ENCODE measurements around the gene PROCA1. TPM values are rescaled to one million over a fixed set of nuclear protein-coding genes. Genes with fewer than 3 reads are reported as not detected.
"Not testable (repeated sequence)": the region's sequence is repeated elsewhere in the genome, so short reads cannot be mapped to it uniquely, and the experiment has no call there.

Gene PROCA1
- polyA plus RNA-seq, 3 donors = 0.31 to 8.9 (median 0.78) TPM

DNA sequence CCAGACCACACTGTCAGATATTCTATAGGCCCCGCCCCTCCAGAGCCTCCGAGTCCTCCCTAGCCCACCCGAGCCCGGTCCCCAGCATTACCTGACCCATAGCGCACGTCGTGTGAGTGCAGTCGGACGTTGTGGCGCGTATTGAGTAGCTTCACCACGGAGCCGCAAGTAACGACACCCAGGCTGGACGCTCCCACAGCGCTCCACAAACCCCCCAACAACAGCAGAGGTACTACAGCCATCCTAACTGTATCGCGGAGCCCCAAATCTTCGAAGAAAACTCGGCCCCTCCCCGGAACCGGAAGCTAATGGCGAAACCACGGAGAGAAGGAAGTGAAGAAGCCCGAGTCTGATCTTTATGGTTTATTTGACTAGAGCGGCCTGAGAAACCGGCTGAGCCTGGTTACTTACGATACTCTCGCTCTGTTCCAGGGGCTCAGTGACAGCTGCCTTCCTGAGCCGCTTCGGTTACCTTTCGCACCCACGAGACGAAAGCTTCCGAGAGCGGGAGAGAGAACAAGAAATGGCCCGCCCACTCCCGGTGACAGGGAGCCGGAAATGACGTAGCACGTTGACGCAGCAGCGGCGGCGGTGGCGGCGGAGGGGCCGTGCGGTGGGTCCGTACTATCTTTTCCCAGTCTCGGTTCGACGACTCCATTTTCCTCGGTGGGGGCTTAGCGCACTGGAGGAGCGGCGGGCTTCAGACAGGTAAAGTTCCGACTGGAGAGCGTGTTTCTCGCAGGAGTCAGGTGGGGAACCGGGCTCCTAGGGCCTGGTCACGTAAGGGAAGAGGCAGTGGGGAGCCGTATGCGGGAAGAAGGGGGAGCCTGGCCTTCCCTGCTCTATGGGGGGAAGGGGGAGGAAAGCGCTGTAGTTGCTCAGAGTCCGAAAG is 49.8 kb downstream of the PROCA1 start, which contains the start of the genes SDF2 and SUPT6H:
Gene SDF2, minus strand, starts transcription at position 272 of the 892 bp plus-strand sequence. Its CDS starts 30 bp downstream, at position 242.
Gene SUPT6H, plus strand, starts transcription at position 571 of the 892 bp plus-strand sequence. CDS start 11,197 bp downstream, outside the sequence.
- H3K27ac Mint-ChIP-seq = peak within 1 kb of the TSS; percentile 99 to 100 (median 100)
- H3K4me1 Mint-ChIP-seq = peaks cover 35% of the 10 kb centered on the region
- 0% methylated on average over 60 of the region's 66 CpGs for WGBS (ENCODE audit: insufficient coverage)
- no peaks in the 10 kb centered on the region for H3K27me3 ChIP-seq (ENCODE audit: control insufficient read depth in 2 of 2, insufficient read depth in 2 of 2, low read length in 2 of 2)
- H3K9ac ChIP-seq (ENCODE audit: insufficient read depth, low read length, poor library complexity, severe bottlenecking) = peak within 1 kb of the TSS; percentile 92
- H3K27me3 Mint-ChIP-seq (ENCODE audit: low read depth in 3 of 3) = peaks cover 0 to 2% (median 0%) of the 10 kb centered on the region in 3 donors
- peak within 1 kb of the TSS; percentile 93 to 99 for H3K27ac ChIP-seq (ENCODE audit: low read depth in 1 of 2, low read length in 2 of 2)
- peaks cover 32% of the 10 kb centered on the region for H4K20me1 ChIP-seq (ENCODE audit: insufficient read depth, low read length)
- H3K79me2 ChIP-seq (ENCODE audit: insufficient read depth, low read length) = peaks cover 91% of the 10 kb centered on the region
- peak within 1 kb of the TSS; percentile 86 for H2AFZ ChIP-seq (ENCODE audit: insufficient read depth, low read depth, low read length, poor library complexity, severe bottlenecking)
- peak within 1 kb of the TSS; percentile 97 to 99 for H3K4me3 Mint-ChIP-seq
- peaks cover 17 to 44% of the 10 kb centered on the region in 2 donors for H3K36me3 ChIP-seq (replicated peaks in 1 of 2; ENCODE audit: control insufficient read depth in 1 of 2, insufficient read depth in 2 of 2, low read length in 2 of 2)
- H3K36me3 Mint-ChIP-seq = peaks cover 39 to 41% of the 10 kb centered on the region in 2 donors
- peak; percentile 88 to 90 (median 88) for DNase-seq
- H3K9me3 ChIP-seq (replicated peaks in 1 of 2; ENCODE audit: control insufficient read depth in 1 of 2, insufficient read depth in 1 of 2, low read length in 2 of 2) = no peaks in the 10 kb centered on the region
- H3K9me3 Mint-ChIP-seq = peaks cover 0 to 7% (median 2%) of the 10 kb centered on the region in 7 donors
- H3K4me1 ChIP-seq (ENCODE audit: control insufficient read depth in 1 of 2, insufficient read depth in 2 of 2, low read length in 2 of 2) = peaks cover 19 to 24% of the 10 kb centered on the region in 2 donors
- peak within 1 kb of the TSS; percentile 64 to 91 (median 71) for H3K4me3 ChIP-seq (replicated peaks in 1 of 3; ENCODE audit: low read depth in 2 of 3, low read length in 3 of 3)
- H3K4me2 ChIP-seq (replicated peaks; ENCODE audit: extremely low read depth, low read length, poor library complexity, severe bottlenecking) = peak within 1 kb of the TSS; percentile 79
- intact Hi-C loops (cut with micrococcal nuclease) = loop anchor here in 1 of 2 donors (2.0 to 5.0 kb wide), 2 partner anchors 17 to 55 kb away; partner anchors contain the start of genes BLTP2, RAB34 and RPL23A
- TF ChIP-seq, protein P1, sequence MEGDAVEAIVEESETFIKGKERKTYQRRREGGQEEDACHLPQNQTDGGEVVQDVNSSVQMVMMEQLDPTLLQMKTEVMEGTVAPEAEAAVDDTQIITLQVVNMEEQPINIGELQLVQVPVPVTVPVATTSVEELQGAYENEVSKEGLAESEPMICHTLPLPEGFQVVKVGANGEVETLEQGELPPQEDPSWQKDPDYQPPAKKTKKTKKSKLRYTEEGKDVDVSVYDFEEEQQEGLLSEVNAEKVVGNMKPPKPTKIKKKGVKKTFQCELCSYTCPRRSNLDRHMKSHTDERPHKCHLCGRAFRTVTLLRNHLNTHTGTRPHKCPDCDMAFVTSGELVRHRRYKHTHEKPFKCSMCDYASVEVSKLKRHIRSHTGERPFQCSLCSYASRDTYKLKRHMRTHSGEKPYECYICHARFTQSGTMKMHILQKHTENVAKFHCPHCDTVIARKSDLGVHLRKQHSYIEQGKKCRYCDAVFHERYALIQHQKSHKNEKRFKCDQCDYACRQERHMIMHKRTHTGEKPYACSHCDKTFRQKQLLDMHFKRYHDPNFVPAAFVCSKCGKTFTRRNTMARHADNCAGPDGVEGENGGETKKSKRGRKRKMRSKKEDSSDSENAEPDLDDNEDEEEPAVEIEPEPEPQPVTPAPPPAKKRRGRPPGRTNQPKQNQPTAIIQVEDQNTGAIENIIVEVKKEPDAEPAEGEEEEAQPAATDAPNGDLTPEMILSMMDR (IDR thresholded peaks at IDR 0.05) = no peak

DNA sequence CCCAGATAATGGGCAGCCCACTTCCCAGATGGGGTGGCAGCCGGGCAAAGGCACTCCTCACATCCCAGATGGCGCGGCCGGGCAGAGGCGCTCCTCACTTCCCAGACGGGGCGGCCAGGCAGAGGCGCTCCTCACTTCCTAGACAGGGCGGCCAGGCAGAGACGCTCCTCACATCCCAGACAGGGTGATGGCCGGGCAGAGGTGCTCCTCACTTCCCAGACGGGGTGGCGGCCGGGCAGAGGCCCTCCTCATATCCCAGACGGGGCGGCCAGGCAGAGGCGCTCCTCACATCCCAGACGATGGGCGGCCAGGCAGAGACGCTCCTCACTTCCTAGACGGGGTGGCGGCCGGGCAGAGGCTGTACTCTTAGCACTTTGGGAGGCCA is 52.2 kb downstream of the PROCA1 start:
- DNase-seq; H3K4me3 ChIP-seq (replicated peaks in 1 of 3; ENCODE audit: low read depth in 2 of 3, low read length in 3 of 3); H3K27me3 ChIP-seq (ENCODE audit: control insufficient read depth in 2 of 2, insufficient read depth in 2 of 2, low read length in 2 of 2); H3K9me3 ChIP-seq (replicated peaks in 1 of 2; ENCODE audit: control insufficient read depth in 1 of 2, insufficient read depth in 1 of 2, low read length in 2 of 2); intact Hi-C loops (cut with micrococcal nuclease); H3K27ac ChIP-seq (ENCODE audit: low read depth in 1 of 2, low read length in 2 of 2); H3K9me3 Mint-ChIP-seq; H2AFZ ChIP-seq (ENCODE audit: insufficient read depth, low read depth, low read length, poor library complexity, severe bottlenecking); H3K4me3 Mint-ChIP-seq; H3K27me3 Mint-ChIP-seq (ENCODE audit: low read depth in 3 of 3); H3K9ac ChIP-seq (ENCODE audit: insufficient read depth, low read length, poor library complexity, severe bottlenecking); H3K4me2 ChIP-seq (replicated peaks; ENCODE audit: extremely low read depth, low read length, poor library complexity, severe bottlenecking): not testable (repeated sequence)
- H3K4me1 ChIP-seq (ENCODE audit: control insufficient read depth in 1 of 2, insufficient read depth in 2 of 2, low read length in 2 of 2) = peaks cover 19 to 24% of the 10 kb centered on the region in 2 donors
- H3K36me3 ChIP-seq (replicated peaks in 1 of 2; ENCODE audit: control insufficient read depth in 1 of 2, insufficient read depth in 2 of 2, low read length in 2 of 2) = peaks cover 21 to 42% of the 10 kb centered on the region in 2 donors
- Mint-ChIP-seq H3K27ac (peak overlapping the region in 4 of 7 donors; percentile 26 to 100 (median 73)), H3K36me3 (peaks cover 43 to 51% of the 10 kb centered on the region in 2 donors), H3K4me1 (peaks cover 27% of the 10 kb centered on the region)
- WGBS (ENCODE audit: insufficient coverage) = 98% methylated on average over 18 of the region's 23 CpGs
- peaks cover 28% of the 10 kb centered on the region for H4K20me1 ChIP-seq (ENCODE audit: insufficient read depth, low read length)
- peaks cover 90% of the 10 kb centered on the region for H3K79me2 ChIP-seq (ENCODE audit: insufficient read depth, low read length)

DNA sequence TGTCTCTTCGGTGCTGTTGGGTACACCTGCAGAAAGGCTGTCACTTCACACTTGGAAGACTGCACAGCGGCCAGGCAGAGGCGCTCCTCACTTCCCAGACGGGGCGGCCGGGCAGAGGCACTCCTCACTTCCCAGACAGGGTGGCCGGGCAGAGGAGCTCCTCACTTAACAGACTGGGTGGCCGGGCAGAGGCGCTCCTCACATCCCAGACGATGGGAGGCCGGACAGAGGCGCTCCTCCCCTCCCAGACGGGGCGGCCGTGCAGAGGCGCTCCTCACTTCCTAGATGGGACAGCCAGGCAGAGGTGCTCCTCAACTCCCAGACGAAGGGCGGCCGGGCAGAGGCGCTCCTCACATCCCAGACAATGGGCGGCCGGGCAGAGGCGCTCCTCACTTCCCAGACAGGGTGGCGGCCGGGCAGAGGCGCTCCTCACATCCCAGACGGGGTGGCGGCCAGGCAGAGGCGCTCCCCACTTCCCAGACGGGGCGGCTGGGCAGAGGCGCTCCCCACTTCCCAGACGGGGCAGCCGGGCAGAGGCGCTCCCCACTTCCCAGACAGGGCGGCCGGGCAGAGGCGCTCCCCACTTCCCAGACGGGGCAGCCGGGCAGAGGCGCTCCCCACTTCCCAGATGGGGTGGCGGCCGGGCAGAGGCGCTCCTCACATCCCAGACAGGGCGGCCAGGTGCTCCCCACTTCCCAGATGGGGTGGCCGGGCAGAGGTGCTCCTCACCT is 52.8 kb downstream of the PROCA1 start:
- DNase-seq; H3K9me3 Mint-ChIP-seq; H3K9ac ChIP-seq (ENCODE audit: insufficient read depth, low read length, poor library complexity, severe bottlenecking); H3K27ac ChIP-seq (ENCODE audit: low read depth in 1 of 2, low read length in 2 of 2); H3K9me3 ChIP-seq (replicated peaks in 1 of 2; ENCODE audit: control insufficient read depth in 1 of 2, insufficient read depth in 1 of 2, low read length in 2 of 2); H3K27me3 Mint-ChIP-seq (ENCODE audit: low read depth in 3 of 3); H2AFZ ChIP-seq (ENCODE audit: insufficient read depth, low read depth, low read length, poor library complexity, severe bottlenecking); H3K4me3 ChIP-seq (replicated peaks in 1 of 3; ENCODE audit: low read depth in 2 of 3, low read length in 3 of 3); H3K27me3 ChIP-seq (ENCODE audit: control insufficient read depth in 2 of 2, insufficient read depth in 2 of 2, low read length in 2 of 2); H3K4me2 ChIP-seq (replicated peaks; ENCODE audit: extremely low read depth, low read length, poor library complexity, severe bottlenecking); intact Hi-C loops (cut with micrococcal nuclease); H3K4me3 Mint-ChIP-seq: not testable (repeated sequence)
- peaks cover 19 to 24% of the 10 kb centered on the region in 2 donors for H3K4me1 ChIP-seq (ENCODE audit: control insufficient read depth in 1 of 2, insufficient read depth in 2 of 2, low read length in 2 of 2)
- Mint-ChIP-seq H3K4me1 (peaks cover 25% of the 10 kb centered on the region), H3K27ac (peak overlapping the region in 3 of 7 donors; percentile 19 to 76 (median 41)), H3K36me3 (peaks cover 43 to 53% of the 10 kb centered on the region in 2 donors)
- WGBS (ENCODE audit: insufficient coverage) = 97% methylated on average over 41 of the region's 46 CpGs
- peaks cover 26 to 46% of the 10 kb centered on the region in 2 donors for H3K36me3 ChIP-seq (replicated peaks in 1 of 2; ENCODE audit: control insufficient read depth in 1 of 2, insufficient read depth in 2 of 2, low read length in 2 of 2)
- H3K79me2 ChIP-seq (ENCODE audit: insufficient read depth, low read length) = peaks cover 90% of the 10 kb centered on the region
- peaks cover 33% of the 10 kb centered on the region for H4K20me1 ChIP-seq (ENCODE audit: insufficient read depth, low read length)

Measured in CD14-positive monocyte (primary cell).